ENCODE results near the gene ZFHX2. TPM values are rescaled to one million over a fixed set of nuclear protein-coding genes. Genes with fewer than 3 reads are reported as not detected.

Gene ZFHX2
- total and polyA plus RNA-seq, 2 of the 4 experiments (the other 2 are of a cell fraction) = 0.18 to 0.53 TPM

DNA sequence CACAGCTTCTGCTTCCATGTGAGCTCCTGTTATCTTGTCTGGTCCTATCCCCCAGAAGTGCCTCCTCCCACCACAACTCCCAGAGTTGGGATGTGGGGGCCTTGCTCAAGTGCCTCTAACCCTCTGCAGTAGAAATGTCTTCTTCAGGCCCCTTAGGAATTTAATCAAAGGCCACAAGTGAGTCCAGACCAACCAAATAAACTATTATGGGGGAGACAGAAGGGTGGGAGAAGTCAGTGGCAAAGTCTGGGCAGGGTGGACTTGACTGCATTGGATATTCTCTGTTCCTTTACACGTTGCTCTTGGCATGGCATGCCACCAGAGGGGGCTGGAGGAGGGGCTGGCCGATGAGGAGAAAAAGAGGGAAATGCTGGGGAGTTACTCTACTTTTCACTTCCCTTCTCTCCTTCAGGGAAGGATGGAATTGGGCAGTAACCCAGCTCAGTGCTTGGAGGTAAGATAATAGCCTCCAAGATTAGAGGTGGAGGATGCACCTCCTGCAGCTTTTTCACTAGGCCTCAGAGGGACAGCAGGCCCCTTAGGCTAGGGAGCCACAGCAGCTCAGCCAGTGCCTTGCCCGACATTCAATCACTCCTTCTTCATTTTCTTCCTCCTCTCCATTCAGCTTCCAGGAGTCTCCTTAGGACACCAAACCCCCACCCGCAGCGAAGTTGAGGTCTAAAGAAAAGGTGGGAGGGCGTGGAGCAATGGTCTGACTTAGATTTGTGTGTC is 17.2 kb upstream of the ZFHX2 start:
- Histone ChIP-seq H3K27ac (ENCODE audit: insufficient read depth, low read length) (no peak overlapping the region), H3K18ac (ENCODE audit: low read depth, low read length) (no peak overlapping the region), H3K9me1 (ENCODE audit: insufficient read depth, low read length) (peaks cover 10% of the 10 kb centered on the region; the same call in 1 of the 2 replicates), H3K14ac (replicated peaks; ENCODE audit: low read depth, low read length) (no peak overlapping the region), H4K5ac (ENCODE audit: low read depth, low read length) (no peak overlapping the region), H3K4me1 (ENCODE audit: control insufficient read depth, insufficient read depth, low read length) (peaks cover 2% of the 10 kb centered on the region; the same call in 1 of the 2 replicates), H2AK9ac (replicated peaks; ENCODE audit: low read depth, low read length, poor library complexity) (no peak overlapping the region), H3K36me3 (ENCODE audit: control insufficient read depth, insufficient read depth, low read length) (no peaks in the 10 kb centered on the region), H2BK20ac (ENCODE audit: low read depth, low read length) (no peak overlapping the region), H3K79me1 (ENCODE audit: low read depth in 1 of 2, low read length in 2 of 2) (no peaks in the 10 kb centered on the region; a peak in 1 of 4 replicates), H2AK5ac (ENCODE audit: low read depth, low read length) (no peak overlapping the region), H3K27me3 (ENCODE audit: control insufficient read depth, insufficient read depth, low read length) (peaks cover 32% of the 10 kb centered on the region), H3K23ac (ENCODE audit: low read depth, low read length) (no peak overlapping the region), H2BK120ac (ENCODE audit: low read depth, low read length) (no peak overlapping the region), H3K9me3 (ENCODE audit: control insufficient read depth, insufficient read depth, low read length) (no peaks in the 10 kb centered on the region), H3K4me3 (ENCODE audit: insufficient read depth, low read depth, low read length) (no peak overlapping the region), H2AFZ (replicated peaks; ENCODE audit: low read length, poor library complexity) (no peak overlapping the region), H4K91ac (ENCODE audit: insufficient read depth, low read depth, low read length) (no peak overlapping the region), H2BK15ac (ENCODE audit: low read depth, low read length) (no peak overlapping the region), H2BK5ac (ENCODE audit: low read depth, low read length, poor library complexity, severe bottlenecking) (no peak overlapping the region), H4K20me1 (ENCODE audit: insufficient read depth, low read length) (no peaks in the 10 kb centered on the region), H3K4ac (ENCODE audit: low read depth, low read length) (no peak overlapping the region), H3K56ac (ENCODE audit: extremely low read depth, insufficient read depth, low read length) (no peak overlapping the region), H3K4me2 (ENCODE audit: low read depth, low read length) (no peak overlapping the region), H3K9ac (ENCODE audit: low read depth, low read length) (no peak overlapping the region), H4K8ac (ENCODE audit: low read depth in 2 of 2, low read length in 2 of 2) (no peak overlapping the region)
- ChIA-PET POLR2A (ENCODE audit: unreplicated experiment) (no interaction called here), CTCF (interaction anchor here (1.0 to 1.1 kb wide), 2 partner anchors 9 to 20 kb away, joined by 3 to 4 read pairs; no protein-coding TSS in a partner anchor)
- TF ChIP-seq BHLHE40 (IDR thresholded peaks at IDR 0.05; ENCODE audit: low read depth, low read length) = no peak
- TF ChIP-seq SMC3 (IDR thresholded peaks at IDR 0.05; ENCODE audit: low read depth, low read length) = no peak
- TF ChIP-seq CHD1 (IDR thresholded peaks at IDR 0.05; ENCODE audit: low read depth, low read length) = no peak
- no peak for TF ChIP-seq MAFK (IDR thresholded peaks at IDR 0.05; ENCODE audit: low read depth, low read length)
- TF ChIP-seq, protein P1, sequence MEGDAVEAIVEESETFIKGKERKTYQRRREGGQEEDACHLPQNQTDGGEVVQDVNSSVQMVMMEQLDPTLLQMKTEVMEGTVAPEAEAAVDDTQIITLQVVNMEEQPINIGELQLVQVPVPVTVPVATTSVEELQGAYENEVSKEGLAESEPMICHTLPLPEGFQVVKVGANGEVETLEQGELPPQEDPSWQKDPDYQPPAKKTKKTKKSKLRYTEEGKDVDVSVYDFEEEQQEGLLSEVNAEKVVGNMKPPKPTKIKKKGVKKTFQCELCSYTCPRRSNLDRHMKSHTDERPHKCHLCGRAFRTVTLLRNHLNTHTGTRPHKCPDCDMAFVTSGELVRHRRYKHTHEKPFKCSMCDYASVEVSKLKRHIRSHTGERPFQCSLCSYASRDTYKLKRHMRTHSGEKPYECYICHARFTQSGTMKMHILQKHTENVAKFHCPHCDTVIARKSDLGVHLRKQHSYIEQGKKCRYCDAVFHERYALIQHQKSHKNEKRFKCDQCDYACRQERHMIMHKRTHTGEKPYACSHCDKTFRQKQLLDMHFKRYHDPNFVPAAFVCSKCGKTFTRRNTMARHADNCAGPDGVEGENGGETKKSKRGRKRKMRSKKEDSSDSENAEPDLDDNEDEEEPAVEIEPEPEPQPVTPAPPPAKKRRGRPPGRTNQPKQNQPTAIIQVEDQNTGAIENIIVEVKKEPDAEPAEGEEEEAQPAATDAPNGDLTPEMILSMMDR (conservative IDR thresholded peaks at IDR 0.05; ENCODE audit: low read depth, low read length) = peak; percentile 29
- no peak for TF ChIP-seq MXI1 (IDR thresholded peaks at IDR 0.05; ENCODE audit: borderline replicate concordance, low read depth, low read length)
- TF ChIP-seq RAD21 (IDR thresholded peaks at IDR 0.05; ENCODE audit: low read length) = no peak
- WGBS, 2 experiments (ENCODE audit: extremely low coverage in 2 of 2, insufficient read length in 1 of 2) = no CpG with 5 or more reads among the region's 6 CpGs
- ATAC-seq (ENCODE audit: low read depth) (no peak), DNase-seq (no peak)
- BruUV-seq (replicated peaks) = no TSS peak
- dilution Hi-C loops (cut with HindIII; ENCODE audit: low sequenced_read_pairs, unreplicated experiment) = no loop called here
- intact Hi-C loops (cut with micrococcal nuclease) = no loop called here
- in situ Hi-C loops (cut with MboI; ENCODE audit: low sequenced_read_pairs) = no loop called here
